GM18858 (cell line): ENCODE results near the gene TMEM132A.
"Not testable (repeated sequence)": the region's sequence is repeated elsewhere in the genome, so short reads cannot be mapped to it uniquely, and the experiment has no call there.

Source experiments
- ATAC-seq: cut with Tn5 transposase; IDR thresholded peaks from one replicate; pipeline ENCODE4 v1.9.1; 2021; ENCODE audit not compliant: unreplicated experiment

TMEM132A gene

DNA sequence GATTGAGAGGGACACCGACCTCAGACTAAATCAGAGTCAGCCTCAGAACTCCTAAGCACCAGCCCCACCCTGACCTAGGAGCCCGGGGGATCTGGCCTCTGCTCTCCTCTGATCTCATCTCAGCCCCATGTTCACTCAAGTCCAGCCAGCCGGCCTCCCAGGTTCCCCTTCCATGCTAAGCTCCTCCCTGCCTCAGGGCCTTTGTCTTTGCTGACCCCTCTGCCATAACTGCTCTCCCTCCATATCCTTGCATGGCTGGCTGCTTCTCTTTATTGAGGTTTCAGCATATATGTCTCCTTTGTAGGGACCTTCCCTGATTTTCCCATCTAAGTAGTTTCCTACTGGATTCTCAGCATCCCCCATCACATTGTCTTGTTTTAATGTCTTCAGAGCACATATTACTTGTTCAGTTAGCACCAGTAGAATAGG lies 28.5 kb downstream of the TMEM132A start:
- no peak for ATAC-seq

DNA sequence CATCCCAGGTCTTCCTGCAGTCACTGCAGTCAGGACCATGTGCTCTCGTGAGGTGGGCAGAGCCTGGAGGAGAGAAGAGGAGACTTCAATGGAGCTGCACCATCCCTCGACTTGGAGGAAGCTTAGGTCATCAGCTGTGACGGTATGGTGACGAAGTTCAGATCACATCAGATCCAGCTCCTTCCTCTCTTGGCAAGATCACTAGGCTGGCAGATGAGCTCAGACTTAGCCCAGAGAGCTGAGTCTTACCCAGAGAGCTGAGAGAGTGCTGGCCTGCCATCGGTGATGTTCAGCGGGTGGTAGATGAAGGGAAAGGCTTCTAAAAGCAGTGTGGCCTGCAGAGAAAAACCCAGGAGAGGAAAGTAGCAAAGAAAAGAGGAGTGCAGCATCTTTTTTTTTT lies 29.5 kb downstream of the TMEM132A start:
- no peak for ATAC-seq

DNA sequence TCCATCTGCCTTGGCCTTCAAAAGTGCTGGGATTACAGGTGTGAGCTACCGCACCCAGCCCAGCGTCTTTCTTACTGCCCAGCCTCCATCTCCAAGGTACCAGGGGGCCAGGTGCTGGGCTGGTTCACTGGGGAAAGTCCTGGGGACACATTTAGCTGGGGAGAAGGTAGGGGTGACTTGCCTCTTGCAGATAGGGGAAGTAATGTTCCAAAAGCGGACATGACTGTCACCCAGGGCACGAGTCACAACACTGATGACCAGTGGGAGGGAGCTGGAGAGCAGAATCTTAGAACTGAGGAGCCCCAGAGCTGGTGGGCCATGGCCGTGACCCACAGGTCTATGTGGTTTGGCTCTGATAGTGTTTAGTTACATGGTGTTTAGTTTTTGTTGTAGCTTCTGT lies 30.2 kb downstream of the TMEM132A start:
- ATAC-seq = no peak

DNA sequence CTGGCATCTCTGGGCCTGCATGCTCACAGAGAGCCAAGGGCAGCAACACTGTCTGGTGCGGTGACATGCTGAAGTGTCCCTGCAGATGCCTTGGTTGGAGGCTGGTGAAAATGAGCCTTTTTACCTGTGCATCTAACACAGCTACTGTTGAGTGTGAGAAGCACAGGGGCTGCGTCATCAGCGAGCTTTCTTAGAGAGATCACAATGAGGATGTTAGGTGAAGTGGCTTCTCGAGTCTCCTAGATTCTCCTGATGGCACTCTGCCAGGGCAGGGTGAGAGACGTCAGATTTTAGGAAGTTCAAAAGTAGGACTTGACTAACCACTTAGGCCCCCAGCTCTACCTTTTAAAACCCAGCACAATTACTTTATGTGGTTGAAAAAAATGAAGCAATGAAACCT lies 31.3 kb downstream of the TMEM132A start:
- ATAC-seq = no peak

DNA sequence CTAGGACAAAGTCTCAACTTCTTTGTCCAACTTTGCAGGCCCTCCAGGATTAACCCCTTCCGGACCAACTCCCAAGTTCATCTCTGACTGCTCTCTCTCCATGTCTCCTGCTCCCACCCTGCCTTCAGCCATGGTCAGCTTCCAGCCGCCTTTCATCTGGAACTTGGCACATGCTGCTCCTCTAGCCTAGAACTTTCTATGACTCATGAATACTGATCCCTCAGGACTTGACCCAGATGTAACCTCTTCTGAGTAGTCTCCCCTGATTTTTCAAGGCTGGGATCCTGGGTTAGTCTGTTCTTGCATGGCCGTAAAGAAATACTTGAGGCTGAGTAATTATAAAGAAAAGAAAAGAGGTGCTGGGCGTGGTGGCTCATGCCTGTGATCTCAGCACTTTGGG lies 32.9 kb downstream of the TMEM132A start:
- no peak for ATAC-seq

DNA sequence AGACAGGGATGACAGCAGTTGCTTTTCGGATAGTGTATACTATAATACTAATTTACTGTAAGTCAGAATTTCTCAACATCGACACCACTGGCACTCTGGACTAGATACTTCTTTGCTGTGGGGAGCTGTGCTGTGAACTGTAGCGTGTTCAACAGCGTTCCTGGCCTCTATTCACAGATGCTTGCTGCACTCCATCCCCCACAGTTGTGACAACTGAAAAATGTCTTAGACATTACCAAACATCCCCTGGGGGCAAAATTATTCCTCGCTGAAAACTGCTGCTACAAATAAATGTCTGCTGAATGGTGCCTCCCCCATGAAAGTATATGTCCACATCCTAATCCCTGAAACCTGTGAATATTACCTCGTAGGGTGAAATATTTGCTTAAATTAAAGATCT lies 35.2 kb downstream of the TMEM132A start:
- no peak for ATAC-seq

DNA sequence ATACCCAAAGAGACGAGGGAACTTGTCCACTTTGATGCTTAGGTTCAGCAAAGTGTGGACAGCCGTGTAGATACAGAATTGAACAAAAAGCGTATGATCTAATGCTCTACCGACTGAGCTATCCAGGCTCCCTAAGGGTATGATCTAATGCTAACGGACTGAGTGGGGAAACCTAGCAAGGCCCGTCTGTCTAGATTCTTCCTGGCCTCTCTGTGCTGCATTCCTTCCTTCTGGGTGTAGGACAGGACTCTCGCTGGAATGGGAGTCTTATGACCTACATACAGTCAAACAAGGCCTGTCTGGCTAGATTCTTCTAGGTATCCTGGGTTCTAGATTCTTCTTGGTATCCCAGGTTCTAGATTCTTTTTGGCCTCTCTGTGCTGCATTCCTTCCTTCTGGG lies 36.1 kb downstream of the TMEM132A start:
- no peak for ATAC-seq

DNA sequence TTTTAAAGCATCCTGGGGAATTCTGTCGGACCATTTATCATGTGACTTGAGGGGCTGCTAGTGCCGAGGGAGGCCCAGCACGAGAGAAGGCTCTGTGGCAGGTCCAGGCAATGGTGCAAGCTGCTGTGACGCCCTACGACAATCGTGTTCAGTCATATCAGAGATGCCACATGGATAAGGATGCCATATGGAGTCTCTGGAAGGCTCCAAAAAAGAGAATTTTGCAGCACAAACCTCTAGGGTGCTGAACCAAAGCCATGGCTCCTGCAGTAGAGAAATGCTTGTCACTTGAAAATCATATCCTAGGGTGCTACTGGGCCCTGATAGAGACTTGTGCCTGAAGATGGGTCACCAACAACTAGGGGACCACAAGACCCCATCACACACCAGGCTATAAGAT lies 40.5 kb downstream of the TMEM132A start:
- ATAC-seq = no peak

DNA sequence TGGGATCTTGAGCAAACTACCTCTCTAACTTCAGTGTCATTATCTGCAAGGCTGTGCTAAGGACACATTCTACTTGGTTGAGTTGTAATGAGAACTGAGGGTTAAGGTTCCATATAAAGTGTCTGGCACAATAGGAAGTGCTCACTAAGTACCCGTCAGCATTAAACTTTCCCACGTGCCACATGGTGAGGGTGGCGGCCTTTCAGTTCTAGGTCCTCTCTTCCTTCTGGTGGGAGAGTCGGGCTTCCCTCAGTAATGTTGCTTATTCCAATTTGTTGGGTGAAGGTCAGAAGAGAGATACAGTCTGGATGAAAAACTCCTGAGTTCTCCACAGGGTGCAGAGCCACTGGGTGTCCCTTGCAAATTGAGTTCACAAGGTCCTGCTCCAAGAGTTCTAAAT lies 42.6 kb downstream of the TMEM132A start:
- ATAC-seq = no peak

DNA sequence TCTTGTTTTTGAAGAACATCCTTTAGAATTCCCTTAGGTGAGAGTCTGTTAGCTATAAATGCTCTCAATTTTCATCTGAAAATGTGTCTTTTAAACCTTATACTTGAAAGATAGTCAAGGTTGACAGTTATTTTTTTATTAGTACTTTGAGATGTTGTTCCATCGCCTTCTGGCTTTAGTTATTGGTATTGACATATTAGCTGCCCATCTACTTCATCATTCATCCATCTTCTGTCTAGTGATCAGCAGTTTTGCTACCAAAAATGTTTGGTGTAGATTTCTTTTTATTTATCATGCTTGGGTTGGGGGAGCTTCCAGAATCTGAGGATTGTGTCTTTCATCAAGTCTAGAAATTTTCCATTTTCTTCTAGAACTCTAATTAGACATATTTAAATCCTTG lies 44.0 kb downstream of the TMEM132A start:
- ATAC-seq = no peak

DNA sequence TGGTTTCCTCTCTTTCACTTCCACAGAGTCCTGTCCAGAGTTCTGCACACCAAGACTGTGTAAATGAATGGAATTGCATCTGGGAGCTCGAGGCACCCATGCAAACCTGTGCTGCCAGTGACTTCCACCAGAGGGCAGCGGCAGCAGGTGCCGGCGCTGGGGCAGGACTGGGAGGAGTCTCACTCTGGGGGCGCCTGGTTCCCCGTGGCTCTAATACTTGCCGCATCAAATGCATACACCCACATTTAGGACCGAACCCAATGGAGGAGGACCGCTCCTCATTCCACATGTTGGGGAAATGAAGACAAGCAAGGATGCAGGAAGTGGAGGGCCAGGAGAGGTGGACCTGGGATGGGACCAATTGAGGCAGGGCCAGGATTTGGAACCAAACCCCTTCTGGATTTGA lies 46.1 kb downstream of the TMEM132A start:
- ATAC-seq = no peak

DNA sequence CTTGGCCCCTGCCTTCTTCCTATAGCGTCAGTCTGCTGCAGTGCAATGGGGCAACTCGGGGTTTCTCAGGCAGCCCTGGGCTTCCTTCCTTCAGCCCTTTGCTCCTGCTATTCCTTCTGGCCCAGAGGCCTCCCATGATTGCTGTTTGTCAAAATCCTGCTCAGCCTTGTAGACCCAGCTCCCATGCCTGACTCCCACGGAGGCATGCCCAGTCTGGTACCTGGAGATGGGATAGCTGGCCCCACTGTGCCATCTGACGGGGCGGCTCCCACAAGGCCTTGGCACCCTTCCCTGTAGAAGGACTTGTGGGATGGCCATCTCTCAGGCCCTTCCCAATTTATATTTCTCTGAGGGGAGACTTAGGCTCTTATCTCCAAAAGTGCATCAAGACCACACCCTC lies 46.6 kb downstream of the TMEM132A start:
- no peak for ATAC-seq

DNA sequence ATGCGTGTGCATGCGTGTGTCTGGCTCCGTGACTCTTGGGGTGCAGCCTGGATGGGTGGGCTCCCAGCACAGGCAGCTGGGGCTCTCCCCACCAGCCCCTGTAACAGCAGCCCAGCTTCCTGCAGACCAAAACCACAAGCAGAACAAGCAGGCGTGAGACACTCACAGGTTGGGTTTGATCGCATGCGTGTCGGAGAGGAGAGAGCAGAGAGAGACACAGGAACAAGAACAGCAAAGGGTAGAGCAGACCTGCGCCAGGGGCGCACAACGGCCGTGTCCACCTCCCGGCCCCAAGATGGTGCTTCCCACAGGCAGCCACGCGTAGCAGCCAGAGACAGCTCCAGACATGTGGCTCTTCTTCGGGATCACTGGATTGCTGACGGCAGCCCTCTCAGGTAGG lies 47.3 kb downstream of the TMEM132A start, which contains the start of gene CD6:
Gene CD6, plus strand, starts transcription at position 161 of the 400 bp plus-strand sequence. Its CDS starts 186 bp downstream, at position 347.
- no peak for ATAC-seq

DNA sequence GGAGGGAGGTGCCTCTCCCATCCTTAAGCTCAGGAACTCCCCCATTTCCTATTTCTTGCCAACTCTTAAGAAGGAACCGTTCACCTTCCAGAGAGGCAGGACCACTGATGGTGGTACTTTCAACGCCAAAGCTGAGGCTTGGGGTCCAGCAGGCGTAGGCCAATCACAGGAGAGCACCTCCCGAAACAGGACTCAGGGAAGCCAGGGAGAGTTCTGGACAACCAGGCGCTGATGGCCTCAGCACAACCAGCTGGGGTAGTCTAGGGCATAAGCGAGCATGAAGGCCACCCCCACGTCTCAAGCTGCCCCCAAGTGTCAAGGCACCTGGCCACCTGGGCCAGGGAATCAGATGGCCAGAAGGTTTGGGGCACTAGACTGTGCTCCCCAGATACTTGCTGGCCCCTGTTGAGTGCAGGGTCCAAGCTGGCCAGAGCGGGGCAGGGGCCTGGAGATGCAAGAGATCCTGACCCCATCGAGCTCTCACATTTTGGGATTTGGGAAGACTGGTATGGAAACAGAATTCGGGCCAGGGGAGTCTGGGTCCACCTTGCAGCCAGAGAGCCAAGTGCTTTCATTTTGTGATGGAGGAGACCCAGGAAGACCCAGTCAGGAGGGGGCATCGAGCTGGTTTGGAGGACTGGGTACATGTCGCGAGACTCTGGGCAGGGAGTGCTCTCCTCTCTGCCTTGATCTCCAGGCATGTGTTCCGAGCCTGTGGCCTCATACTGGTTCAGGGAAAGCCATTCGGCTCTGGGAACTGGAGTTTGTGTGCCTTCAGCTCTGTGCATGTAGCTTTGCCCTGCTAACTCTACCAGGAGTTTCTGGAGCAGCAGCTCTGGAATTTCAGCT lies 48.1 kb downstream of the TMEM132A start:
- ATAC-seq = no peak

DNA sequence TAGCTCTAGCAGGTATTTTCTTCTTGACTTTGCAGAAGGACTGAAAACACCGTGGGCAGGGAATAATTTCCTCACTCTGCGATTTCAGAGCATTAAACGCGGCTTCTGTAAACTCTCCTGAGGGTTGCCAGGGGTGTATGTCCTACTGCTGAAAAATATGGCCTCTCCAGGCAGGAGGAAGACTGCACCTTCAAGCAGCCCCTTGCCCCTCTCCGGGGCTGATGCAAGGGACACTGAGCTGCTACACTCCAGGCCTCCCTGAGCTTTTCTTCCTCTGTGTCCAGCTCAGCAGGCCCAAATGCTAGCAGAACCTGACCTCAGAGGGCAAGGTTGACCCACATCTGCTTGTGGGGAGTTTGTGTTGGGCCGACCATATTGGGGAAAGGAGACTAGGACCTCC lies 49.4 kb downstream of the TMEM132A start:
- no peak for ATAC-seq

DNA sequence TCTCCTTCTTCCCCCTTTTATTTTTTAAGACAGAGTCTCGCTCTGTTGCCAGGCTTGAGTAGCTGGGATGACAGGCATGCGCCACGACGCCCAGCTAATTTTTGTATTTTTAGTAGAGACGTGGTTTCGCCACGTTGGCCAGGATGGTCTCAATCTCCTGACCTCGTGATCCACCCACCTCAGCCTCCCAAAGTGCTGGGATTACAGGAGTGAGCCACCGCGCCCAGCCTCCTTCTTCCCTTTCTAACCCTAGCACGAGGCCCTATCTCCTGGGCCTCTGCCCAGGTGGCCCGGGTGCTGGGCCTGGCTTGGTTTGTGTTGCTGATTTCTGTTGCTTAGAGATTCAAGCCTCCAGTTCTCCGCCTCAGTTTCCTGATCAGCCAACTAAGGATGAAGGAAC lies 50.1 kb downstream of the TMEM132A start:
- not testable (repeated sequence) for ATAC-seq

DNA sequence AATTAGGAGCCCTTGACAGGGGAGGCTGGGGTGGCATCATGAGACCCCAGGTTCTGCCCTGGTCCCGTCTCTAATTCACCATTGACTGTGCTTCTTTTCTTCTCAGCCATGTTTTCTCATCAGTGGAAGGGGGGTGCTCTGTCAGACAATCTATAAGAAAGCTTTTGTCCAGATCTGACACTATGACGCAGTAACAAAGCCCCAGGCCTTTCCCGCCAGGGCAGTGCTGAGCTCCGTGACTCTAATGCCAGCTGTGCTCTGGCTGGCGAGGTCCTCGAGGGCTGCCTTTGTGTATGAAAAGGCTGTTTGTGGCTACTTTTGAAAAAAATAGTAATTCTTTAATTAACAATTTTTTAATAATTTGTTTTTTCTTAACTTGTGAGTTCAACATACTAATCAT lies 50.5 kb downstream of the TMEM132A start:
- no peak for ATAC-seq

DNA sequence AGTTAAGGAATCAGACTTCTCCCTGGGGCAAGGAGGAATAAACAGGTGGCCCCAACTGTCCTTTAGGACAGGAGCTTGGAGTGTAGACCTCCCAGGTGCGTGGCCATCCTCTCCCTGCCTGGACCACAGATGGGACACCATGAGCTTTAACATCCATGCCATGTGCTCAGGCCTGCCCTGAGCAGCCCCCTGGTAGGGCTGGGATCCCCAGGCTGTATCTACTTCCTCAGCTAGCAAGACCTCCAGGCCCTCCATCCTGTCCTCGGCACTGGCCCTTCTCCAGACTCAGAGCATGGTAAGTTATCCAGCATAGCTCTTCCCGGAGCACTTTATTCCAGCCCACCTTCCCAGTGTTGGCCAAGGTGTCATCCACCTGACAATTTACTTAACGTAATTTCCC lies 53.0 kb downstream of the TMEM132A start:
- ATAC-seq = no peak

DNA sequence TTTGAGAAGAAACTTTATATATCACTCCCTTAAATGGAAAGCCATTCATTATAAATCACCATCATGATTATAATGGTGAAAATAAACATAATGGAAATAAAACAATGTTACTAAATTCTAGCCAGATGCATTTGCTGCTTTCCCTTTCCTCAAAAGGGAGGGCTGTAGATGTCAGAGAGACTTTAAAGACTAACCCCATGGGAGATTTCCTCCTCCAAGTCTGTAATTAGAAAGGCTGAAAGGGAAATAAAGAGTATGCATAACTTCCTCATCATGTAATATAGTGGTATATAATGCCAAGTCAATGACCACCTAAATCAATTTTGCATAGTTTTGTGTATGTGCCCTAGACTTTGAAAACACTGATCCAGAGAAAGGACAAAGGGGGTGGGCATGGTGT lies 53.6 kb downstream of the TMEM132A start:
- ATAC-seq = no peak

DNA sequence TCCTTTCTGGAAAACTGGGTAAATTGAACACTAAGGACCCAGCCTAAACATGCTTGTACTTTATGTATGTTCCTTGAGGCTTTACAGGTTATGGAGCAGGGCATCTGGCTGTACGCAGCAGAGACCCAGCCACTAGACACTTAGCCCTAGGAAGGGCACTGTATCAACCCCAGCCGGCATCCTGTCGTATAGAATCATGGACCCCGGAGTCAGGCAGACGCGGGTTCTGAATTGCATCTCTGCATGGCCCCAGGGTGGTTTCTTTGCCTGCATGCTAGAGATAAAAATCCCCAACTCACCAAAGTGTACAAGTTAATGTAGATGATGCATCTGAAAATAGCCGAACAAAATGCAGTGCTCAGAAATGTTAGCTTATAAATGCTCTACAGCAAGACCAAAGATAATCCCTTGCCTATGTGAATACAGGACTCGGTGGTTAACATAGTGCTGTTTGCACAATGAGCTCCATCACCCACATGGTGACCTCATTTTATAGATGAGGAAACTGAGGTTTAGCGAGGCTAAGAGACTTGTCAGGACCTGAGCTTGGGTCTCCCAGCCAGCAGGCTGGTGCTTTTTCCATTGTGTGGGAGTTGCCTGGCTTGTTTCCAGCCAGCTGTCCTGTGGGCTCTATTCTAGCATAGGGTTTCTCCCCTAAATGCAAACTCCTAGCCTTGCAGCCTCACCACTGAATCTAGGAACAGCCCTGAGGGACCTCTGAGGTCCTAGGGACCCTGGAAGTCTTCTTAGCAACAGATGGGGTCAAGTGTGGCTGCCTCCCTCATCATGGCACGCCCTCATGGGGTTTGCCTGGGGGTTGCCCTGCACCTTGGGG lies 54.5 kb downstream of the TMEM132A start:
- no peak for ATAC-seq

DNA sequence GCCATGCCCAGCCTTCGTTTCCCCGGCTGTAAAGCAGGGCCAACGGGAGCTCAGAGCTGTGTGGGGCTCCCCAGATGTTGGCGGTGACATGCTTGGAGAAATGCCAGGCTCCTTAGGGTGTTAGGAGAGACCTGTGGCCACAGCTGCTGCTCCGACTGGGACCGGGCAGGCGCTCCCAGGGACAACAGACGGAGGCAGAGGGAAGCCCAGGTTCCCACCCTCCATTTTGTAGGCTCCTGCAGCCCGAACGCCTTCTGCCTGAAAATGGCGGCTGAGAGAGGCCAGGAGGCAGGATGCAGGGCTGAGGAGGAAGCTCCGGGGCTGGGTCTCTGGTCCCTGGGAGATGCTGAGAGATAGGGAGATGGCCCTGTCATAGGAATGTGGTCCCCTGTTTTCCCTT lies 57.3 kb downstream of the TMEM132A start:
- no peak for ATAC-seq

DNA sequence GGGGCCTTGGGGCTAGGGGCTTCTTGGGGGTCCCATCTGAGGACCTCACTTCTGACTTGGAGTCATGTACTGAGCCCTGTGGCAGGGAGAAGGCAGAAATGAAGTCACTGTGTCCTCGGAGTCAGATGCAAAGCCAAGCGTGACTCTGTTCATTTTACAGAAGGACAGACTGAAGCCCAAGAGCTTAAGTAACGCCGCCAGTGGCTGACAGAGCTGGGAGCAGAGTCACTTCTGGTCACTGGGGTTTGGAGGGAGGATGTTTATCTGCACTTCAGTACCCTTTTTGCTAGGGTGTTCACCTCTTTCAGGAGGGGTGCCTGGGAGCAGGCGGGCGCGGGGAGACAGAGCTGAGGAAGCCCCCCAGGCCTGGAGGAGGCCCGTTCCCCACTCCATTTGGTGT lies 57.9 kb downstream of the TMEM132A start:
- ATAC-seq = no peak
